Measurements from ENCODE around the gene TNFRSF9. TPM values are rescaled to one million over a fixed set of nuclear protein-coding genes. Genes with fewer than 3 reads are reported as not detected.
A peak's percentile ranks its signal among the peaks of the same experiment; 100 is the strongest.

The TNFRSF9 gene
- total RNA-seq, 1 experiment from 2014 or later = not detected

DNA sequence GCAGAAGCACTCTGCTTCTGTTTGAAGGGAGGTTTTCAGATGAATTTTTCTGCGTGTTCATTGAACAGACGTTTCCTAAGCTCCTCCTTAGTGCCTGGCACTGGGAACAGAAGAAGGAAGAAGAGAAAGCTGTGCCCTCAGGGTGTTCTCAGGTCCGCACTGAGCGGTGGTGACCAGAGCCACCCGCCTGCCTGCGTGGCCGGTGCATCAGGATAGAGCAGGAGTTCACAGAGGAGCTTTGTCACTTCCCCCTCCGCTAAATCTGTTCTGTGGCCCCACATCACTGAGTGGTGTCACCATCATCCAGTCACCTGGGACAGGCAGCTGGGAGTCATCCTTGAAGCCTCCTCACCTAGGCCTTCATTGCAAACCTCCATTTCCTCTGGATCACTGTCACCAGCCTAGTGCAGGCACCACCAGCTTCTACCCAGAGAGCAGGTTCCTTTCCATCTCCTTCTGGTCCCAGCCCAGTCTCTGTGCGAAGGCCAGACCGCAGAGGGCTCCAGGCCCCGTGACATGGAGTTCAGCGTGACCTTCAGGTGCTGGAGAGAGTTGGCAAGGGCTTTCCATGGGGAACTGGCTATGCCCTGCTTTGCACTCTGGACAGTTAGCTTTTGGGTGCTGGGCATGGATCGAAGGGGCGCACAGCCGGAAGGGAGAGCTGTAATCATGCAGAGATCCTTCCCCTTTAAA is 42.6 kb upstream of the TNFRSF9 start:
- H3K18ac ChIP-seq (ENCODE audit: insufficient read length, low read depth, low read length) = no peak overlapping the region
- H3K4me1 Mint-ChIP-seq = peaks cover 7 to 18% of the 10 kb centered on the region in 2 experiments
- H3K9me3 Mint-ChIP-seq = no peaks in the 10 kb centered on the region
- H4K5ac ChIP-seq (ENCODE audit: insufficient read length, low read depth, low read length) = no peak overlapping the region
- no peak overlapping the region for H2BK20ac ChIP-seq (ENCODE audit: low read depth, low read length, poor library complexity, severe bottlenecking)
- H3K27ac ChIP-seq (ENCODE audit: insufficient read length, low read depth, low read length) = no peak overlapping the region
- H3K79me2 ChIP-seq (ENCODE audit: insufficient read depth, low read length) = no peaks in the 10 kb centered on the region
- H3K27me3 Mint-ChIP-seq (ENCODE audit: low read depth) = no peaks in the 10 kb centered on the region
- no peak overlapping the region for H4K91ac ChIP-seq (ENCODE audit: insufficient read length, low read depth, low read length)
- no peak overlapping the region for H2BK120ac ChIP-seq (ENCODE audit: low read depth, low read length, poor library complexity, severe bottlenecking)
- no peak overlapping the region for H2AFZ ChIP-seq (ENCODE audit: low read length)
- H2BK12ac ChIP-seq (ENCODE audit: insufficient read length, low read depth, low read length) = no peak overlapping the region
- peaks cover 58 to 87% (median 71%) of the 10 kb centered on the region in 3 experiments for H3K36me3 Mint-ChIP-seq (ENCODE audit: insufficient read depth in 1 of 3, low read depth in 3 of 3)
- WGBS (ENCODE audit: extremely low coverage, insufficient read length, low lambda C conversion rate) = no CpG with 5 or more reads among the region's 15 CpGs
- H3K27ac Mint-ChIP-seq = peak overlapping the region; percentile 65 to 85 (median 73); a peak in 5 of 7 replicates
- no peak overlapping the region for H3K4ac ChIP-seq (ENCODE audit: low read depth, low read length)
- no peak overlapping the region for H3T11ph ChIP-seq (ENCODE audit: low read length)
- no peak overlapping the region for H3K4me3 Mint-ChIP-seq
- H3K23ac ChIP-seq (ENCODE audit: insufficient read length, low read depth, low read length) = no peak overlapping the region
- no peak overlapping the region for H3K9ac ChIP-seq (ENCODE audit: extremely low read depth, insufficient read length, low read length)
- H4K20me1 ChIP-seq (ENCODE audit: control insufficient read depth, insufficient read depth, insufficient read length) = no peaks in the 10 kb centered on the region
- no peaks in the 10 kb centered on the region for H3K79me1 ChIP-seq (ENCODE audit: insufficient read depth, low read depth, low read length, poor library complexity, severe bottlenecking)
- H3K14ac ChIP-seq (ENCODE audit: insufficient read depth, low read length) = no peak overlapping the region
- no peaks in the 10 kb centered on the region for H3K23me2 ChIP-seq (ENCODE audit: insufficient read length, low read depth, low read length, poor library complexity, severe bottlenecking)
- H3K4me1 ChIP-seq (ENCODE audit: insufficient read depth, low read length) = no peaks in the 10 kb centered on the region
- H2BK5ac ChIP-seq (ENCODE audit: insufficient read length, low read length) = no peak overlapping the region
- no peak for DNase-seq
- H3K9me3 ChIP-seq (ENCODE audit: control insufficient read depth, low read depth, low read length) = no peaks in the 10 kb centered on the region
- no peak overlapping the region for H4K8ac ChIP-seq (replicated peaks; ENCODE audit: insufficient read length, low read depth, low read length)
- TF ChIP-seq, protein P1, sequence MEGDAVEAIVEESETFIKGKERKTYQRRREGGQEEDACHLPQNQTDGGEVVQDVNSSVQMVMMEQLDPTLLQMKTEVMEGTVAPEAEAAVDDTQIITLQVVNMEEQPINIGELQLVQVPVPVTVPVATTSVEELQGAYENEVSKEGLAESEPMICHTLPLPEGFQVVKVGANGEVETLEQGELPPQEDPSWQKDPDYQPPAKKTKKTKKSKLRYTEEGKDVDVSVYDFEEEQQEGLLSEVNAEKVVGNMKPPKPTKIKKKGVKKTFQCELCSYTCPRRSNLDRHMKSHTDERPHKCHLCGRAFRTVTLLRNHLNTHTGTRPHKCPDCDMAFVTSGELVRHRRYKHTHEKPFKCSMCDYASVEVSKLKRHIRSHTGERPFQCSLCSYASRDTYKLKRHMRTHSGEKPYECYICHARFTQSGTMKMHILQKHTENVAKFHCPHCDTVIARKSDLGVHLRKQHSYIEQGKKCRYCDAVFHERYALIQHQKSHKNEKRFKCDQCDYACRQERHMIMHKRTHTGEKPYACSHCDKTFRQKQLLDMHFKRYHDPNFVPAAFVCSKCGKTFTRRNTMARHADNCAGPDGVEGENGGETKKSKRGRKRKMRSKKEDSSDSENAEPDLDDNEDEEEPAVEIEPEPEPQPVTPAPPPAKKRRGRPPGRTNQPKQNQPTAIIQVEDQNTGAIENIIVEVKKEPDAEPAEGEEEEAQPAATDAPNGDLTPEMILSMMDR (conservative IDR thresholded peaks at IDR 0.05) = no peak
- no peak overlapping the region for H3K56ac ChIP-seq (ENCODE audit: insufficient read length, low read depth, low read length)
- no peak overlapping the region for H2BK15ac ChIP-seq (ENCODE audit: low read depth, low read length)
- no peaks in the 10 kb centered on the region for H3K27me3 ChIP-seq (ENCODE audit: insufficient read depth, low read length)
- H2AK5ac ChIP-seq (ENCODE audit: insufficient read length, low read length) = no peak overlapping the region
- no peak overlapping the region for H3K4me2 ChIP-seq (ENCODE audit: insufficient read depth, insufficient read length, low read length)
